Fibroblast of the aortic adventitia (primary cell): ENCODE data around the gene LDLRAP1. TPM values are rescaled to one million over a fixed set of nuclear protein-coding genes. Genes with fewer than 3 reads are reported as not detected.

Experiments
- DNase-seq: peaks from one replicate; pipeline ENCODE4 v3.0.0-alpha.2; 2010; ENCODE audit warnings: low read depth
- H3K4me3 ChIP-seq: 2 replicates; pipeline ENCODE4 v1.5.1; 2011; ENCODE audit warnings: low read depth, mild to moderate bottlenecking, control low read depth, low read length, moderate library complexity
- total RNA-seq: library from RNA; depleted of rRNA; stranded (reverse); fragments of >200 nt; gene quantifications from 2 replicates; pipeline ENCODE4 v1.2.3, GENCODE V29; 2012; ENCODE audit warnings: low replicate concordance
- TF ChIP-seq, protein P1 (sequence below): IDR thresholded peaks from 2 replicates; pipeline ENCODE4 v1.5.1; 2011; ENCODE audit warnings: mild to moderate bottlenecking, low read length, control low read depth, inconsistent platforms; ENCODE audit not compliant: insufficient read depth

The LDLRAP1 gene
- total RNA-seq, 1 donor, result 12.4 TPM

GRCh38 chr1:25555753-25556092 is 12.3 kb downstream of the LDLRAP1 start:
- DNase-seq, result no peak
- no peak overlapping the region for H3K4me3 ChIP-seq
- TF ChIP-seq, protein P1, sequence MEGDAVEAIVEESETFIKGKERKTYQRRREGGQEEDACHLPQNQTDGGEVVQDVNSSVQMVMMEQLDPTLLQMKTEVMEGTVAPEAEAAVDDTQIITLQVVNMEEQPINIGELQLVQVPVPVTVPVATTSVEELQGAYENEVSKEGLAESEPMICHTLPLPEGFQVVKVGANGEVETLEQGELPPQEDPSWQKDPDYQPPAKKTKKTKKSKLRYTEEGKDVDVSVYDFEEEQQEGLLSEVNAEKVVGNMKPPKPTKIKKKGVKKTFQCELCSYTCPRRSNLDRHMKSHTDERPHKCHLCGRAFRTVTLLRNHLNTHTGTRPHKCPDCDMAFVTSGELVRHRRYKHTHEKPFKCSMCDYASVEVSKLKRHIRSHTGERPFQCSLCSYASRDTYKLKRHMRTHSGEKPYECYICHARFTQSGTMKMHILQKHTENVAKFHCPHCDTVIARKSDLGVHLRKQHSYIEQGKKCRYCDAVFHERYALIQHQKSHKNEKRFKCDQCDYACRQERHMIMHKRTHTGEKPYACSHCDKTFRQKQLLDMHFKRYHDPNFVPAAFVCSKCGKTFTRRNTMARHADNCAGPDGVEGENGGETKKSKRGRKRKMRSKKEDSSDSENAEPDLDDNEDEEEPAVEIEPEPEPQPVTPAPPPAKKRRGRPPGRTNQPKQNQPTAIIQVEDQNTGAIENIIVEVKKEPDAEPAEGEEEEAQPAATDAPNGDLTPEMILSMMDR, result no peak

GRCh38 chr1:25556132-25556670 is 12.8 kb downstream of the LDLRAP1 start:
- no peak for DNase-seq

DNA sequence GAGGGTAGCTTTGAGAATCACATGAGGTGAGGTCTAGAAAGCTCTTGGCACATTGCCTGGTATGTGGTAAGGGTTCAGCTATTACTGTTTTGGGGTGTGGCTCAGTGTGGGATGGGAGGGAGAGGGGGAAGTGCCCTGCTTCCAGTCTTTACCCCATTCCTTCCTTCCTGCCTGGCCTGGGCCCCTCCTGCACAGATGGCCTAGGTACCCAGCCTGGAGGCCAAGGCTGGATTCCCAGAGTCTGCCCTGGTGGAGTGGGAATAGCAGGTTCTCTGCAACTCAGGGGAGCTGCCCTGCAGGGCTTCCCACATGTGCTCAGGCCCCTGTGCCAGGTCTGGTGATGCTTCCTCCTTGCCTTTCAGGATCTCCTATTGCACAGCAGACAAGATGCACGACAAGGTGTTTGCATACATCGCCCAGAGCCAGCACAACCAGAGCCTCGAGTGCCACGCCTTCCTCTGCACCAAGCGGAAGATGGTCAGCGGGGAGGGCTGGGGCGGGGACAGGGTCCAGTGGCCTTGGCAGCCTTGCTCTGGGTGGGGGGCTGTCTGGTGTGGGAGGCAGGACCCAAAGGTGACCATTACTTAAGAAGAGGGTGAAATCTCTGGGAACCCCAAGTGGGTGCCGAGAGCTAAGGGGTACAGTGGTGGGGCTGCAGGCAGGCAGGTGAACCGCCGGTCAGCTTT is 13.5 kb downstream of the LDLRAP1 start:
- peak; percentile 79 for DNase-seq
- no peak overlapping the region for H3K4me3 ChIP-seq
- TF ChIP-seq, protein P1, result no peak

More at GRCh38 chr1:25556132-25556670, 12.8 kb downstream of the LDLRAP1 start:
- H3K4me3 ChIP-seq, result no peak overlapping the region
- TF ChIP-seq, protein P1, result no peak

- DNase-seq, result no peak
- TF ChIP-seq, protein P1, result no peak
- H3K4me3 ChIP-seq, result no peak overlapping the region
These were observed 14.1 kb downstream of the LDLRAP1 start for GRCh38 chr1:25557543-25557942.

DNA sequence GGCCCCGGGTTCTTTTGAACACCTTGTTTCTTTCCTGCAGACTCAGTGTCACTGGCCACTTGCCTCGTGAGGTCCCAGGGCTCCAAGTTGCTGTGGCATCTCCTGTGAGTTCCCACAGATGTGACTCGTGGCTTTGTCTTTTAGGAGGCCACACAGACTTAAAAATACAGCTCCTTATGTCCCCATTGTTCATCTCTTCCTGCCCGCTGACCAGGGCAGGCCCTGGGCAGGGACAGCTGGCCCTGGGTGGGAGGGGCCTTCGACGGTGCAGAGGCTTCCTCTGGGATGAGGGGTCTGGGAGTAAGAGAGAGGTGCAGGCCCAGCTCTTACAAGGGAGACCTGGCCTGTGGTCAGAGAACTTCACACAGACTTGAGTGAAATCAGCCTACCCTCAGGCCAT is 15.6 kb downstream of the LDLRAP1 start:
- DNase-seq, result no peak
- no peak overlapping the region for H3K4me3 ChIP-seq
- TF ChIP-seq, protein P1, result no peak

- TF ChIP-seq, protein P1, result no peak
- DNase-seq, result no peak
- no peak overlapping the region for H3K4me3 ChIP-seq
These were observed 16.6 kb downstream of the LDLRAP1 start for GRCh38 chr1:25560001-25560400.
